ENCODE data around the gene KREMEN2.

KREMEN2 gene, protein sequence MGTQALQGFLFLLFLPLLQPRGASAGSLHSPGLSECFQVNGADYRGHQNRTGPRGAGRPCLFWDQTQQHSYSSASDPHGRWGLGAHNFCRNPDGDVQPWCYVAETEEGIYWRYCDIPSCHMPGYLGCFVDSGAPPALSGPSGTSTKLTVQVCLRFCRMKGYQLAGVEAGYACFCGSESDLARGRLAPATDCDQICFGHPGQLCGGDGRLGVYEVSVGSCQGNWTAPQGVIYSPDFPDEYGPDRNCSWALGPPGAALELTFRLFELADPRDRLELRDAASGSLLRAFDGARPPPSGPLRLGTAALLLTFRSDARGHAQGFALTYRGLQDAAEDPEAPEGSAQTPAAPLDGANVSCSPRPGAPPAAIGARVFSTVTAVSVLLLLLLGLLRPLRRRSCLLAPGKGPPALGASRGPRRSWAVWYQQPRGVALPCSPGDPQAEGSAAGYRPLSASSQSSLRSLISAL

DNA sequence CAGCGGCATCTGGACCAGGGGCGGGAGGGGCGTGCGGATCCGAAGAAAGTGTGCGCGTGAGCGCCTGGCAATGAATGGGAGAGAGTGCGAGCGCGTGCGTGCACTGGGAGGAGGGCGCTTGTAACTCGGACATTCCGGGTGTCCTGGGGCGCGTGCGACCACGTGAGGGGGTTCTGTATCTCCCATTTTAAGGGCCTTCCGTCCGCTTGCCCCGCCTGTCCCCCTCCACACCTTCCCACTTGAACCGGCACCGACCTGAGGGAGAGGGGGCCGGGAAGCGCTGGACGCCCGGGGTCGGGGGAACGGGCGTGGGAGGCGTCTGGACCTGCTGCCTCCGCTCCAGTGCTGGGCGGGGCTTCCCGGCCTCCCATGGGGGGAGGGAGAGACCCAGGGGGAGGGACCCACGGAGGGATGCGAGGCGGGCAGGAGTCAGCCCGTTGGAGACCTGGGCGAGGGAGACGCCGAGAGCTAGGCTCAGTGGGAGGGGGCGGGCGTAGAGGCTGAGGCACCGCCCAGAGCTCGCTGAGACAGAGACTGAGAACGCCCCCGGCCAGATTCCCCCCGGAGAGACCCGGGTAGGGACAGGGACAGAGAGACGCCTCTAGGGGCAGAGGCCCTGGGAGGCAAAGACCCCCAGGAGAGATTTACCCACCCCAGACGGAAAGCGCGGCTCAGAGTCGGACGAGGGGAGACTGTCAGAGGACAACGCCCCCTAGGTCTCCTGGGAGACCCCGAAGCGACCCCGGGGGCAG, at the start of gene KREMEN2:
Gene KREMEN2 (plus strand): TSS at position 553 of the 752 bp plus-strand sequence. CDS start 246 bp downstream, outside the sequence.
- peak within 1 kb of the TSS; percentile 68 for H3K27ac ChIP-seq

DNA sequence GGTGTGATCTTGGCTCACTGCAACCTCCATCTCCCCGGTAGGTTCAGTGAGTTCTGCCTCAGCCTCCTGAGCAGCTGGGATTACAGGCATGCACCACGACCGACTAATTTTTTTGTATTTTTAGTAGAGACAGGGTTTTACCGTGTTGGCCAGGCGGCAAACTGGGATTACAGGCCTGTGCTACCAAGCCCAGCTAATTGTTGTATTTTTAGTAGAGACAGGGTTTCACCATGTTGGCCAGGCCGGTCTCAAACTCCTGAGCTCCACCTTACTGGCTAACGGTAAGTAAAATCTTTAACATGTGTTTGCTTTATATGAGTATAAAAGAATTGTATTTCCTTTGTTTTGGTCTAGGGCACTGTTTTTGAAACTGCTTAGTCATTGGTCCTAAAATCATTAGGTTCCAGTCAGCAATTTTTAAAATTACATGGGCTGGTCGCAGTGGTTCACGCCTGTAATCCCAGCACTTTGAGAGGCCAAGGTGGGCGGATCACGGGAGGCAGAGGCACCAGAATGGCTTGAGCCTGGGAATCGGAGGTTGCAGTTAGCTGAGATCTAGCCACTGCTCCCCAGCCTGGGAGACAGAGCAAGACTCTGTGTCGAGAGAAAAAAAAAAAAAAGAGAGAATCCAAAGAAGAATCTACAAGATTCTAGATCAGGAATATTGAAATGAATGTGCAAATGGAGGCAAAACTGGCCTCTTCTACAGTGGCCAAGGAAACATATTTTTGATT, 48.7 kb upstream of the KREMEN2 start:
- TF ChIP-seq, protein P1, sequence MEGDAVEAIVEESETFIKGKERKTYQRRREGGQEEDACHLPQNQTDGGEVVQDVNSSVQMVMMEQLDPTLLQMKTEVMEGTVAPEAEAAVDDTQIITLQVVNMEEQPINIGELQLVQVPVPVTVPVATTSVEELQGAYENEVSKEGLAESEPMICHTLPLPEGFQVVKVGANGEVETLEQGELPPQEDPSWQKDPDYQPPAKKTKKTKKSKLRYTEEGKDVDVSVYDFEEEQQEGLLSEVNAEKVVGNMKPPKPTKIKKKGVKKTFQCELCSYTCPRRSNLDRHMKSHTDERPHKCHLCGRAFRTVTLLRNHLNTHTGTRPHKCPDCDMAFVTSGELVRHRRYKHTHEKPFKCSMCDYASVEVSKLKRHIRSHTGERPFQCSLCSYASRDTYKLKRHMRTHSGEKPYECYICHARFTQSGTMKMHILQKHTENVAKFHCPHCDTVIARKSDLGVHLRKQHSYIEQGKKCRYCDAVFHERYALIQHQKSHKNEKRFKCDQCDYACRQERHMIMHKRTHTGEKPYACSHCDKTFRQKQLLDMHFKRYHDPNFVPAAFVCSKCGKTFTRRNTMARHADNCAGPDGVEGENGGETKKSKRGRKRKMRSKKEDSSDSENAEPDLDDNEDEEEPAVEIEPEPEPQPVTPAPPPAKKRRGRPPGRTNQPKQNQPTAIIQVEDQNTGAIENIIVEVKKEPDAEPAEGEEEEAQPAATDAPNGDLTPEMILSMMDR (conservative IDR thresholded peaks at IDR 0.05), result no peak
- H3K27ac ChIP-seq, result no peak overlapping the region

More for the DNA sequence above, at the start of gene KREMEN2:
- TF ChIP-seq, protein P1 (conservative IDR thresholded peaks at IDR 0.05), result no peak

DNA sequence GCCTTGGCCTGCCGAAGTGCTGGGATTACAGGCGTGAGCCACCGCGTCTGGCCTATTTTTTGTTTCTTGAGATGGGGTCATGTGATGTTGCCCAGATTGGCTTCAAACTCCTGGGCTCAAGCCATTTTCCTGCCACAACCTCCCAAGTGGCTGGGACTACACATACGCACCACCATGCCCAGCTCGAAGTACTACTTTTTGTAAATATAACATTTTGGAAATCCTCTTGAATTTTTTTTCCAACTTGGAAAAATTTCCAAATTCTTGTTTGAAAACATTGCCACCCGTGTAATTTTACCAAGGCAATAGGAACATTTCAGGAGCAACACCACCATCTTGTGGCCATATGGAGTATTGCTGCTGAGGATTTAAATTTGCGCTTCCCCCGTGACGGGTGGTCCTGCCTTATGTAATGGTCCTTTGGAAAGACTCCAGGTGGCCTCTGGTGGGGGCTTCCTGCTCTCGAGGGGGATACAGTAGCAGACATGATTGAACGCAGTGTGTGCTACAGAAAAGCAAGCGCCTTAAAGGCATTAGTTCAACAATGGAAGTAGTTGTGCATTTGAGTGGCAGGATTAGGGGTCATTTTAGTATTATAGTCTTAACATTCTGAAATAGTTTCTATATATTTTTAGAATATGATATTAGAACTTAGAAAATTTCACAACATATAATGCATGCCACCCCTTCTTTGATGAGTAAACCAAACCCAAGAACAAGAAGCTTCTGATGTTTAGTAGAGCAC, 44.4 kb upstream of the KREMEN2 start:
- TF ChIP-seq, protein P1 (conservative IDR thresholded peaks at IDR 0.05), result peak; percentile 80
- no peak overlapping the region; the same call in 1 of the 2 replicates for H3K27ac ChIP-seq

DNA sequence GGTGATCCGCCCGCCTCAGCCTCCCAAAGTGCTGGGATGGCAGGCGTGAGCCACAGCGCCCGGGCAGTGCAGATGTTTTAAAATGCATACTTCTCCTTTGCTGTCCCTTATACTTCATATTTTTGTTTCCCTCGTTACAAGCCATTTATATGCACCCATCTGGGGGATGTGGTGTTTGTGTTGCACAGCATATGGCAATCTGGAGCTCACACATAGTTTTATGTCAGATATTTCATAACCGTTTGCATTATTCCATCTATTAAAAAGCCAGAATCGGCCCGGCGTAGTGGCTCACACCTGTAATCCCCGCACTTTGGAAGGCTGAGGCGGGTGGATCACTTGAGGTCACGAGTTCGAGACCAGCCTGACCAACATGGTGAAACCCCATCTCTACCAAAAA, 40.6 kb upstream of the KREMEN2 start:
- no peak overlapping the region for H3K27ac ChIP-seq
- TF ChIP-seq, protein P1 (conservative IDR thresholded peaks at IDR 0.05), result no peak

DNA sequence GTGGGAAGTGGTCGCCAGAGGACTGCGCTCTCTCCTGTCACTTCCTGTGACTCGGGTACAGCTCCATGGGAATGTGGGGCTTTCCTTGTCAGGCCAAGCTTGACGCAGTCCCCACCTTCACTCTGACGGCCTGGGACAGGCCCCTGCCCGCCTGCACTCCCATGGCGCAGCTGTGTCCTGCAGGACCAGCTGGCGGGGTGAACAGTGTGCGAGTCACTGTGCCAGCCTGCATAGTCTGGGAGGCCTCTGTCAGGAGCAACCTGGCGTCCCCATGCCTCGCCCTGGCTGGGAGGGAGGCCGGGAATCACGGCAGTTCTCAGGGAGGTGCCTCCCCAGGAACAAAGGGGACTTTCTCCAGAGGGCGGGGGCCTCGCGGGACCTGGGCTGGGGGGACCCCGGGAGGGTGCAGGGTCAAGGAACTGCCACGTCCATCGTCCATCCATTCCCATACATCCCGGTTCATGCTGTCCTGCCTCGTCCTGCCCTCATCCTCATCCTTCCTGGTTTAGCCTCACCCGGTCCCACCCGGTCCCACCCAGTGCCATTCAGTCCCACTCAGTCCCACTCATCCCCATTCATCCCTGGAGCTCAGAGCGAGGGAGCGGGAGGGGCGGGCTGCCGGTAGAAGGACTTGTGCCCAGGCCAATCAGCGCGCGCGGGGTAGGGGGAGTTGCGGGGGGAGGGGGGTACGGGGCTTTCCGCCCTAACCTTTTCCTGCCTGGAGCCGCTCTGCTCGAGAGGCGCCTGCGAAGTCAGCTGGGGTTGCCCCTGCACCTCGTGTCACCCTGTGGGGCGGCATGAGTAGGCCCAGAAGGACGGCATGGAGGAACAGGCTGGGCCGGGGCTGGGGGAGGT, 38.9 kb upstream of the KREMEN2 start:
- H3K27ac ChIP-seq, result no peak overlapping the region
- TF ChIP-seq, protein P1 (conservative IDR thresholded peaks at IDR 0.05), result no peak

DNA sequence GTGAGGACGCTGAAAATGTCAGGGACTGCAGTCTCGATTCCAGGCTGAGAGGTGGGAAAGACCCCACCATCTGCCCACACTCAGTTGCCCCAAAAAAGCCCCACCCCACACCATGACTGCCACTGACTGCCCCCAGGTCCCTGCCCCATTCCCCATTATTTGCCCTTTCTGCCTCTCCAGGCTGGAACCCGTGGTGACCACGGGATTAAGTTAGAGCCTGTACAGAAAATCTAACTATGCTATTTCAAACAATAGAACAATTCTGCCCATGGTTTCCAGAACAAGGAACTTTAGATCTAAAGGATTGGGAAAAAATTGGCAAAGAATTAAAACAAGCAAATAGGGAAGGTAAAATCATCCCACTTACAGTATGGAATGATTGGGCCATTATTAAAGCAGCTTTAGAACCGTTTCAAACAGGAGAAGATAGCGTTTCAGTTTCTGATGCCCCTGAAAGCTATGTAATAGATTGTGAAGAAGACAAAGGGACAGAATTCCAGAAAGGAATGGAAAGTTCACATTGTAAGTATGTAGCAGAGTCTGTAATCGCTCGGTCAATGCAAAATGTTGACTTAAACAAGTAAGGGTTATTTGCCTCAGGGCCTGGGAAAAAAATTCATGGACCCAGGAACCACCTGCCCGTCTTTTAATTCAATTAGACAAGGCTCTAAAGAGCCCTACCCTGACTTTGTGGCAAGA, 38.0 kb upstream of the KREMEN2 start:
- TF ChIP-seq, protein P1 (conservative IDR thresholded peaks at IDR 0.05), result no peak
- H3K27ac ChIP-seq, result no peak overlapping the region
